Anterior cingulate cortex (tissue), 58 donors: ENCODE data around the gene NSUN7.
A peak's percentile ranks its signal among the peaks of the same experiment; 100 is the strongest.

ENCODE experiments used
- DNase-seq, 58 donors: peaks; one replicate each; lab custom pipeline; 2025; lab: John Stamatoyannopoulos, UW

Gene NSUN7

GRCh38 chr4:40842725-40843423 is 93.1 kb downstream of the NSUN7 start:
- DNase-seq = no peak

- DNase-seq = no peak
Observed at GRCh38 chr4:40843696-40844095, 93.9 kb downstream of the NSUN7 start.

- DNase-seq = no peak
Observed at GRCh38 chr4:40844261-40844660, 94.5 kb downstream of the NSUN7 start.

GRCh38 chr4:40845154-40845835 is 95.5 kb downstream of the NSUN7 start:
- peak in 39 of 58 donors; percentile 7 to 77 (median 36) for DNase-seq

GRCh38 chr4:40846532-40846931 is 96.8 kb downstream of the NSUN7 start:
- peak in 6 of 58 donors; percentile 7 to 76 (median 16) for DNase-seq

- no peak for DNase-seq
Observed at GRCh38 chr4:40848251-40848650, 98.5 kb downstream of the NSUN7 start.

- no peak for DNase-seq
Observed at GRCh38 chr4:40848940-40849339, 99.2 kb downstream of the NSUN7 start.

- DNase-seq = no peak
Observed at GRCh38 chr4:40850496-40850895, 100.7 kb downstream of the NSUN7 start.

- DNase-seq = no peak
Observed at GRCh38 chr4:40856277-40856839, 106.6 kb downstream of the NSUN7 start.

GRCh38 chr4:40856840-40857362 is 107.1 kb downstream of the NSUN7 start:
- peak in 52 of 58 donors; percentile 13 to 80 (median 55) for DNase-seq

GRCh38 chr4:40857956-40858355 is 108.2 kb downstream of the NSUN7 start:
- no peak for DNase-seq

GRCh38 chr4:40858962-40859361 is 109.2 kb downstream of the NSUN7 start:
- DNase-seq = no peak
